ENCODE results near the gene AFDN. TPM values are rescaled to one million over a fixed set of nuclear protein-coding genes. Genes with fewer than 3 reads are reported as not detected.

AFDN gene
- total and polyA plus RNA-seq, 9 donors, result 24.4 to 266 (median 86.6) TPM

DNA sequence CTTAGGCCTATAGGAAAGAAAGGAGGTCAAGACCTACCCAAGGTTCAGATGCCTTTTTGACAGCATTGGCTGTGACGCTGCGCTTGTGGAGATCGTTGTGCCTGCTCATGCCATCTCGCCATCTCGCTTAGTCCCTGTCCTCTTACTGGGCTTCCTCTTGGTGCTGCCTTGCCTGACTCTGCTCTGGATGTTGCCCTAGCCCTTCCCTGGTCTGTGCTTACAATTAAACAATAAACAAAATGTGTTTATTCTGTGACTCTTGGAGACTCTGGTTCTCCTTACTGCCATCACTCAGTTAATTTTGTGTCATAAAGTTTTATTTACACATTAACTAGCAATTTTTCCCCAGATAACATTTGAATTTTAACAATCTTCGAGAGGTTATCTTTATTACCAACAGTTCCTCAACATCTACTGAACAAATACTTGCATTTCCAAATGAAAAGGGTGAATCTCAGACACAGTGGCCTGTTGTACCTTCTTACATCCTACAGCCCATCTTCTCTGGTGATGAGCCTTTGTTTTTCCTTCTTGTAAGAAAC, 11.6 kb downstream of the AFDN start:
- Histone ChIP-seq H3K36me3 (no peaks in the 10 kb centered on the region), H3K27me3 (no peaks in the 10 kb centered on the region), H3K4me1 (ENCODE audit: insufficient read depth) (peaks cover 3% of the 10 kb centered on the region), H3K4me3 (no peak overlapping the region), H3K9me3 (no peaks in the 10 kb centered on the region), H3K27ac (no peak overlapping the region)
- intact Hi-C loops (cut with DNase I), result no loop called here
- TF ChIP-seq POLR2A (IDR thresholded peaks at IDR 0.05), result no peak
- 95 to 96% (median 96%) methylated on average over 6 of the region's 6 CpGs for whole genome bisulfite sequencing, 3 donors
- no peak for DNase-seq

DNA sequence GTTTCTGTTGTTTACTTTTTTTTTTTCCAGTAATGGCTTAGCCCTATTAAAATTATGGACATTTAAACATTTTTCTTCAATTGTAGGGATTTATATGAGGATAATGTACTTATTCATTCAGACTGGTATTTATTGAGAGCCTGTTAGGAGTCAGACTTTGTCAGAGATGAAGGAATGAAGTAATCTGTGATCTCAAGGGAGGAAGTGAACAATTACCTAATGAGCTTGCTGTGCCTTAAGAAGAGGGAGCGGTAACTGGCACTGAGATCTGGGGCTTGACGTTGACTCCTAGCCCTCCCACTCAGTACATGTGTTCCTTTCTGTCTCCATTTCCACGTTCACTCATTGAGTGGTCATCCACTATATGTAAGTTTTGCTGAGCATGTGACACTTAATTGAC, 12.6 kb downstream of the AFDN start:
- Histone ChIP-seq H3K36me3 (no peaks in the 10 kb centered on the region), H3K27ac (no peak overlapping the region), H3K27me3 (no peaks in the 10 kb centered on the region), H3K4me3 (no peak overlapping the region), H3K9me3 (no peaks in the 10 kb centered on the region), H3K4me1 (ENCODE audit: insufficient read depth) (peaks cover 3% of the 10 kb centered on the region)
- 81 to 84% (median 83%) methylated on average over 3 of the region's 3 CpGs for WGBS, 3 donors
- intact Hi-C loops (cut with DNase I), result no loop called here
- TF ChIP-seq, protein P1, sequence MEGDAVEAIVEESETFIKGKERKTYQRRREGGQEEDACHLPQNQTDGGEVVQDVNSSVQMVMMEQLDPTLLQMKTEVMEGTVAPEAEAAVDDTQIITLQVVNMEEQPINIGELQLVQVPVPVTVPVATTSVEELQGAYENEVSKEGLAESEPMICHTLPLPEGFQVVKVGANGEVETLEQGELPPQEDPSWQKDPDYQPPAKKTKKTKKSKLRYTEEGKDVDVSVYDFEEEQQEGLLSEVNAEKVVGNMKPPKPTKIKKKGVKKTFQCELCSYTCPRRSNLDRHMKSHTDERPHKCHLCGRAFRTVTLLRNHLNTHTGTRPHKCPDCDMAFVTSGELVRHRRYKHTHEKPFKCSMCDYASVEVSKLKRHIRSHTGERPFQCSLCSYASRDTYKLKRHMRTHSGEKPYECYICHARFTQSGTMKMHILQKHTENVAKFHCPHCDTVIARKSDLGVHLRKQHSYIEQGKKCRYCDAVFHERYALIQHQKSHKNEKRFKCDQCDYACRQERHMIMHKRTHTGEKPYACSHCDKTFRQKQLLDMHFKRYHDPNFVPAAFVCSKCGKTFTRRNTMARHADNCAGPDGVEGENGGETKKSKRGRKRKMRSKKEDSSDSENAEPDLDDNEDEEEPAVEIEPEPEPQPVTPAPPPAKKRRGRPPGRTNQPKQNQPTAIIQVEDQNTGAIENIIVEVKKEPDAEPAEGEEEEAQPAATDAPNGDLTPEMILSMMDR (IDR thresholded peaks at IDR 0.05), result no peak
- TF ChIP-seq EP300 (IDR thresholded peaks at IDR 0.05), result no peak
- DNase-seq, result no peak

DNA sequence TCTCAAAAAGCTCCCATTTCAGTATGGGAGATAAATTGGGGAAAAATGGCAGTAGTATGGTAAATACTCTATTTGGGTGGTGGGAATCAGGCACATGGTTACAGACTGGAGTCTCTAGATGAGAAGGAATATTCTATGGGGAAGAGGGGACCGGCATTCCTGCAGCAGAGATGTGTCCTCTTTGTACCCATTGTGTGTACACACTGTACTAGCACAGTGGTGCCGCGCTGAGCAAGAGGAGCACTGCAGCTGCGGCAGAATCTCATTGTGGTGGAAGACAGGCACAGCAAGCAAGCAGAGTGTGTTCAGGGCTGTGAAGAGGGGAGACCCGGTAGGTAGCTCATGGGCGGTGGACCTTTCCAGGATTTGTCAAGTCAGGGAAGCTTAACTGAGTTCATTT, 13.0 kb downstream of the AFDN start:
- TF ChIP-seq EP300 (IDR thresholded peaks at IDR 0.05) (no peak), POLR2A (IDR thresholded peaks at IDR 0.05) (no peak)
- TF ChIP-seq, protein P1 (IDR thresholded peaks at IDR 0.05), result no peak
- Histone ChIP-seq H3K27ac (no peak overlapping the region), H3K36me3 (no peaks in the 10 kb centered on the region), H3K4me3 (no peak overlapping the region), H3K27me3 (no peaks in the 10 kb centered on the region), H3K4me1 (ENCODE audit: insufficient read depth) (peaks cover 3% of the 10 kb centered on the region), H3K9me3 (no peaks in the 10 kb centered on the region)
- WGBS, 3 donors, result 81 to 97% (median 90%) methylated on average over 6 of the region's 6 CpGs
- intact Hi-C loops (cut with DNase I), result no loop called here
- no peak for DNase-seq

DNA sequence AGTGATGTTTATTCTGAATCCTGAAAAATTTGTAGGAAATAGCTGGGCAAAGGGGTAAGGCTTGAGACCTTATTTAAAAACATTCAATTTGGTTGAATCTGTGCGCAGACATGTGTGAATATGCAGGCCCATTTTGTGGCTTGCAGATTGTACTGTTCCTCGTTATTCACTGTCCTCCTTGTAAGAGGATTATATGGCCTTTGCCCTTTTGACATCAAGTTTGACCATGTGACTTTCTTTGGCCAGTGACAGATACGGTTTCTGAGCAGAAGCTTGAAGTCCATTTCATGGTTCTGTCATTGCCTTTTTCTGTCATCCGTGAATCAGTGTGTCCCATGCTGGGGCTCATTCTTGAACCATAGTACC, 13.4 kb downstream of the AFDN start:
- Histone ChIP-seq H3K9me3 (no peaks in the 10 kb centered on the region), H3K4me1 (ENCODE audit: insufficient read depth) (peaks cover 3% of the 10 kb centered on the region), H3K27ac (no peak overlapping the region), H3K27me3 (no peaks in the 10 kb centered on the region), H3K36me3 (no peaks in the 10 kb centered on the region), H3K4me3 (no peak overlapping the region)
- DNase-seq, result no peak
- TF ChIP-seq POLR2A (IDR thresholded peaks at IDR 0.05) (no peak), EP300 (IDR thresholded peaks at IDR 0.05) (no peak)
- TF ChIP-seq, protein P1 (IDR thresholded peaks at IDR 0.05), result no peak
- intact Hi-C loops (cut with DNase I), result no loop called here
- 93 to 97% (median 96%) methylated on average over 4 of the region's 4 CpGs for WGBS, 3 donors

DNA sequence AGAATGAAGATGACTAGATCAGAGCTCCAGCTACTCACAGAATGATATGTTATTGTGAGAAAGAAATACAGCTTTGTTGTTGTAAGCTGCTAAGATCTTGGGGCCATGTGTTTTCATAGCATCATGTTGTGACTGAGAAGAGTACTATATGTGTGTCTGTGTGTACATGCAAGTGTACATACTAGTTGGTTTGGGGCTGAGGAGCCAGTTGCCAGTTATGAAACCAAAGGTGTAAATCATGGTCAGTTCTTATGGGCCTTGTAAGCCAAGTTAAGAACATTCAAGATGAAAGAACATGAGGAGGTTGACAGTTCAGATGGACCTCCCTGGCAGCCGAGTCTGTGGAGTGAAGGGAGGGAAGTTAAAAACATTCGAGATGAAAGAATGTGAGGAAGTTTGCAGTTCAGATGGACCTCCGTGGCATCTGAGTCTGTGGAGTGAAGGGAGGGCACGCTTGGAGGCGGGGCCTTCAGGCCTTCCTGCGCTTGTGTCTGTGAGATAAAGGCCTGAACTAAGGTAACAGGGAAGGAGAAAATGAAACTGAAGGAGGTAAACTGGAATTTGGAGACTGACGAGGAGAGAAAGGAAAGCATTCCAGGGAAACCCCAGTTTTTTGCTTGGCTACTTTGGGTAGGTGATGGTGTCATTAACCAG, 13.9 kb downstream of the AFDN start:
- H3K27ac ChIP-seq, result no peak overlapping the region
- no peak for DNase-seq
- TF ChIP-seq EP300 (IDR thresholded peaks at IDR 0.05) (no peak), POLR2A (IDR thresholded peaks at IDR 0.05) (no peak)
- peaks cover 3% of the 10 kb centered on the region for H3K4me1 ChIP-seq (ENCODE audit: insufficient read depth)
- no peaks in the 10 kb centered on the region for H3K27me3 ChIP-seq
- WGBS, 3 donors, result 56 to 62% (median 58%) methylated on average over 7 of the region's 7 CpGs
- H3K9me3 ChIP-seq, result no peaks in the 10 kb centered on the region
- no peak overlapping the region for H3K4me3 ChIP-seq
- H3K36me3 ChIP-seq, result no peaks in the 10 kb centered on the region
- intact Hi-C loops (cut with DNase I), result no loop called here
